ENCODE results near the gene MCM9.

GRCh38 chr6:118940770-118941169 is 5.8 kb upstream of the MCM9 start:
- TF ChIP-seq CTCF (IDR thresholded peaks at IDR 0.05): no peak
- TF ChIP-seq POLR2A (IDR thresholded peaks at IDR 0.05): no peak
